ENCODE data around the gene SLC35E4. TPM values are rescaled to one million over a fixed set of nuclear protein-coding genes. Genes with fewer than 3 reads are reported as not detected.
"Not testable (repeated sequence)": the region's sequence is repeated elsewhere in the genome, so short reads cannot be mapped to it uniquely, and the experiment has no call there.

The SLC35E4 gene
- total RNA-seq, 1 experiment from 2014 or later: 7.0 TPM

DNA sequence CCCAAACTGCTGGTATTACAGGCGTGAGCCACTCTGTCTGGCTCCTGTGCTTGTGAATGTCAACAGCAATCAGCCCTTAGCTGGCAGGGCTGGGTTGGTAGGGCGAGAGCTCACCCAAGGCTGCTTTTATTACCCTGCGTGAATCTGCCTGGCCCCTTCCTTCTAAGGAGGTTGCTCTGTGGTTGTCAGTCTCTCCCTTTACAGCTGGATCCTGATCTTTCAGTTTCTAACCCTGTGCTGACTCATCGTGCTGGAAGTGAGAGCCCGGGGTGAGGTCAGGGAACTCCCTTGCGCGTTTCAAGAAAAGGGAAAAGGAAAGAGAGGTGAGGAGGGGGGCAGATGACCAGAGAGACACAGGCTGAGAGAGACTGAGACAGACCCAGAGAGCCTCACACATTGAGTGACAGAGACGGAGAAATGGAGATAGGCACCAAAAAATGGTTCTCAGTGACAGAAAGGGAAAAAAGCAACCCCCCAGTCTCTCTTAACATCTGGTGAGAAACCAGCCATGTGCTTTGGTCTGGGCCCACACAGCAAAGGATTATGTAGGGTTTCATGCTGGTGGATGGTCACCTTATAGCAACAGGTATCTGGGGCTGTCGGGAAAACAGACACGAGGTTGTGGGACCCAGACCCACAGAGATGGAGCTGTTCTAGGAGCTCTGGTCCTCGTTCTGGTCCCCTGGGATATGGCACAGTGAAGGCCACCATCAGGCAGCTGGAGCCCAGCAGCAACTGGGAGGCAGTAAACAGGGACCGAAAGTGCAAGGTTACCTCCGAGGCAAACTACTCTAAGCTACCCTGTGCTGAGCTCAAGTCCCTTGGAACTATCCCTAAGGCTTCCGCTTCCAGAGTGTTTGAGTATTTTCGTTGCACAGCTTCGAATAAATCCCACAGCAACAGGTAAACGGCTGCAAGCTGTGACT lies 26.1 kb upstream of the SLC35E4 start:
- peak; percentile 59 for DNase-seq (ENCODE audit: extremely low read depth, low read depth)

GRCh38 chr22:30610299-30610698 lies 25.3 kb upstream of the SLC35E4 start:
- no peak for DNase-seq (ENCODE audit: extremely low read depth, low read depth)

DNA sequence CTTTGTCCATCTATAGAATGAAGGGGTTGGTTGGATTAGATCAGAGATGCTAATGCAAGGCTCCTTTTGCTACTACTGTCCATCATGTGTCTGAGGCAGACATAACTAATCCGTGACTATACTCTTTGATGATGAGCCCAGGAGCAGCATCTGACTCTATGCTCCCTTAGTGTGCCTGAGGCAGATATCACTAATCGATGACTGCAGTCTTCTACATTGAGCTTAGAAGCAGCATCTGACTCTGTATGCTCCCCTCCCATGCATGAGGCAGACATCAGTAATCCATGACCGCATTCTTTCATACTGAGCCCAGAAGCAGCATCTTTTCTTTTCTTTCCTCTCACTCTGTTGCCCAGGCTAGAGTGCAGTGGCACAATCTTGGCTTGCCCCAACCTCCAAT lies 24.4 kb upstream of the SLC35E4 start:
- no peak for DNase-seq (ENCODE audit: extremely low read depth, low read depth)

GRCh38 chr22:30612789-30613188 lies 22.8 kb upstream of the SLC35E4 start:
- no peak for DNase-seq (ENCODE audit: extremely low read depth, low read depth)

GRCh38 chr22:30614268-30614667 lies 21.3 kb upstream of the SLC35E4 start:
- no peak for DNase-seq (ENCODE audit: extremely low read depth, low read depth)

DNA sequence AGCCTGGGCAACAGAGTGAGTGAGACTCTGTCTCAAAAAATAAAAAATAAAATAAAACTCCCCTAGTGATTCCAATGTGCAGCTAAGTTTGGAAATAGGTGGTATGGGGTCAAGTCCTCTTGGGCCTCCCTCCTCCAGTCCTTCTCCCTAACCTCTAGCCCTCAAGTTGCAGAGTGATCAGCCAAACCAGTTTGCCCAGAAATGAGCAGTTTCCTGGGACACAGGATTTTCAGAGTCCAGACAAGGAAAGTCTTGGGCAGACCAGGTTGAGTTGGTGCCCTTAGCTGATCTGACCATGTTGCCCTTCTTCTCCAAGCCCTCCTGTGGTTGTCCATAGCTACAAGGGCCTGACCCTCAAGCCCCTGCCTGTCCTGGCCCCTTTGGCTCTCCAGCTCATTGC lies 20.7 kb upstream of the SLC35E4 start:
- no peak for DNase-seq (ENCODE audit: extremely low read depth, low read depth)

GRCh38 chr22:30615543-30615954 lies 20.0 kb upstream of the SLC35E4 start:
- DNase-seq (ENCODE audit: extremely low read depth, low read depth): no peak

DNA sequence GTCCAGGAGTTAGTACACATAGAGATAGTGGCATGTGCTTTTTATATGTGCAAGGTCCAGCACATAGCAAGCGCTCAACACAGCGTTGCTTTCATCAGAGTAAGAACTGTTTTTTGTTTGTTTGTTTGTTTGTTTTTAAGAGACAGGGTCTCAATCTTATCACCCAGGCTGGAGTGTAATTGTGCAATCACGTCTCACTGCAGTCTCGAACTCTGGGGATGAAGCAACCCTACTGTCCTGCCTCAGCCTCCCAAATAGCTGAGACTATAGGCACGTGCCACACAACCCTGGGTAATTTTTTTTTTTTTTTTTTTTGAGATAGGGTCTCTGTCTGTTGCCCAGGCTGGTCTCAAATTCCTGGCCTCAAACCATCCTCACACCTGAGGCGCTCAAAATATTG lies 17.8 kb upstream of the SLC35E4 start:
- DNase-seq (ENCODE audit: extremely low read depth, low read depth): no peak

GRCh38 chr22:30619909-30620308 lies 15.7 kb upstream of the SLC35E4 start:
- DNase-seq (ENCODE audit: extremely low read depth, low read depth): not testable (repeated sequence)

GRCh38 chr22:30626413-30626812 lies 9.2 kb upstream of the SLC35E4 start:
- no peak for DNase-seq (ENCODE audit: extremely low read depth, low read depth)

- DNase-seq (ENCODE audit: extremely low read depth, low read depth): no peak
Observed at GRCh38 chr22:30627471-30627870, 8.1 kb upstream of the SLC35E4 start.

- DNase-seq (ENCODE audit: extremely low read depth, low read depth): no peak
Observed at GRCh38 chr22:30628491-30628890, 7.1 kb upstream of the SLC35E4 start.

GRCh38 chr22:30631469-30631868 lies 4.1 kb upstream of the SLC35E4 start:
- DNase-seq (ENCODE audit: extremely low read depth, low read depth): not testable (repeated sequence)

GRCh38 chr22:30634471-30635233 lies 929 bp upstream of the SLC35E4 start:
- peak; percentile 76 for DNase-seq (ENCODE audit: extremely low read depth, low read depth)

DNA sequence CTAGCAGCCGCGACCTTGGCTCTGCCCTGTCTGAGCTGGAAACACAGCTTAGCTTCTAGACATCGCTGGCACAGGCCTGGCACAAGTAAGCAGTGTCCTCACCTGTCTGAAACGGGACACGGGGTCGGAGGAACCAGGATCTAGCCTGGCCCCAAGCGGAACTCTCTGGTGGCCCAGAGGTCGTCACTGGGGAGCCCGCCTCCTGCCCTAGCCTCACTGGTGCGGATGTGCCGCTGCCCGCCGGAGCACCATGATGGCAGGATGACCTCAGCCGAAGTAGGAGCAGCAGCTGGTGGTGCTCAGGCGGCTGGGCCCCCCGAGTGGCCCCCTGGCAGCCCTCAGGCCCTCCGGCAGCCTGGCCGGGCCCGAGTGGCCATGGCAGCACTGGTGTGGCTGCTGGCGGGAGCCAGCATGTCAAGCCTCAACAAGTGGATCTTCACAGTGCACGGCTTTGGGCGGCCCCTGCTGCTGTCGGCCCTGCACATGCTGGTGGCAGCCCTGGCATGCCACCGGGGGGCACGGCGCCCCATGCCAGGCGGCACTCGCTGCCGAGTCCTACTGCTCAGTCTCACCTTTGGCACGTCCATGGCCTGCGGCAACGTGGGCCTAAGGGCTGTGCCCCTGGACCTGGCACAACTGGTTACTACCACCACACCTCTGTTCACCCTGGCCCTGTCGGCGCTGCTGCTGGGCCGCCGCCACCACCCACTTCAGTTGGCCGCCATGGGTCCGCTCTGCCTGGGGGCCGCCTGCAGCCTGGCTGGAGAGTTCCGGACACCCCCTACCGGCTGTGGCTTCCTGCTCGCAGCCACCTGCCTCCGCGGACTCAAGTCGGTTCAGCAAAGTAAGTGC lies 871 bp downstream of the SLC35E4 start:
- DNase-seq (ENCODE audit: extremely low read depth, low read depth): no peak

GRCh38 chr22:30637701-30638114 lies 2.1 kb downstream of the SLC35E4 start:
- no peak for DNase-seq (ENCODE audit: extremely low read depth, low read depth)

DNA sequence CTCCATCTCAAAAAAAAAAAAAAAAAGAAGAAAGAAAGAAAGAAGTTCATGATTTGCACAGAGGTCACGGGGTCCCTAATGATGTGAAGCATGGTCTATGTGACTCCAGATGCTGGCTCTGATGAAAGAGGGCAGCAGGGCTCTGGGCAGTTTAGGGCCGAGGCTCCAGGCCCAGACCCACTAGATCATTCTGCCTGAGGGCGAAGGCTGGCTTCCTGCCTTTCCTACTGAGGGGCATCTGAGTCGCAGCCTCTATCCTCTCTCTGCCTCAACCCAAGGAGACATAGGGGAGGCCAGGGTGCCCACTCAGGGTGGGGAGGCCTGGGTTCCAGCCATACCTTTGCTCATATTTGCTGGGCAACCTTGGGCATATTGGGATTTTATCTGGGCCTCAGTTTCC lies 4.8 kb downstream of the SLC35E4 start:
- no peak for DNase-seq (ENCODE audit: extremely low read depth, low read depth)

DNA sequence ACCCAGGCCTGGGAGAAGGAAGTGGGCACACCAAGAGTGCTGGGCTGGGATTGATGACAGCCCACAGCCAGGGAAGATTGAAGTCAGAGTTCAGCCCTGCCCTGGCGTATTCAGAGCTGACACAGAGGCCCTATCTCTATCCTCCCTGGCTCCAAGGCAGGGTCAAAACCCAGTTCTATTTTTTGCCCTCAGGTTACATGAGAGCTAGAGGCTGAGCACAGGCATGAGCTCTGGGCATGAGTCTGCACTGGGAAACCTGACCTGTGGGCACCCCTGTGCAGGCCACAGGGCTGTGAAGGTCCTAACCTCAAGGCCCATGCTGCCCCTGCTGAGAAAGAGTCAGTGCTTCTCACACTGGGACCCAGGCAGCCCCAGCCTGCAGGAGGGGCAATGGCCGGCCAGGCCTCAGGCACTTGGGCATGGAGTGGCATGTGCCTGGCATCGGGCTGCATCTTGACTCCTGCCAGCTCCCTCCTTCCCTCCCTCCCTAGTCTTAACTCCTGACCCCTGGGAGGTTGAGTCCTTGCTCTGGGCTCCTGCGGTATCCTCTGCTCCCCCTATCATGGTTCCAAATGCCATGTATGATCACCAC lies 5.4 kb downstream of the SLC35E4 start:
- no peak for DNase-seq (ENCODE audit: extremely low read depth, low read depth)

GRCh38 chr22:30643055-30643875 lies 7.7 kb downstream of the SLC35E4 start:
- no peak for DNase-seq (ENCODE audit: extremely low read depth, low read depth)
